HG03439 (cell line): ENCODE results near the gene MAGEB1.

Experiments
- ATAC-seq: cut with Tn5 transposase; IDR thresholded peaks from one replicate; pipeline ENCODE4 v1.9.1; 2021; ENCODE audit warnings: mild to moderate bottlenecking, moderate library complexity; ENCODE audit not compliant: unreplicated experiment

MAGEB1 gene, protein sequence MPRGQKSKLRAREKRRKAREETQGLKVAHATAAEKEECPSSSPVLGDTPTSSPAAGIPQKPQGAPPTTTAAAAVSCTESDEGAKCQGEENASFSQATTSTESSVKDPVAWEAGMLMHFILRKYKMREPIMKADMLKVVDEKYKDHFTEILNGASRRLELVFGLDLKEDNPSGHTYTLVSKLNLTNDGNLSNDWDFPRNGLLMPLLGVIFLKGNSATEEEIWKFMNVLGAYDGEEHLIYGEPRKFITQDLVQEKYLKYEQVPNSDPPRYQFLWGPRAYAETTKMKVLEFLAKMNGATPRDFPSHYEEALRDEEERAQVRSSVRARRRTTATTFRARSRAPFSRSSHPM

DNA sequence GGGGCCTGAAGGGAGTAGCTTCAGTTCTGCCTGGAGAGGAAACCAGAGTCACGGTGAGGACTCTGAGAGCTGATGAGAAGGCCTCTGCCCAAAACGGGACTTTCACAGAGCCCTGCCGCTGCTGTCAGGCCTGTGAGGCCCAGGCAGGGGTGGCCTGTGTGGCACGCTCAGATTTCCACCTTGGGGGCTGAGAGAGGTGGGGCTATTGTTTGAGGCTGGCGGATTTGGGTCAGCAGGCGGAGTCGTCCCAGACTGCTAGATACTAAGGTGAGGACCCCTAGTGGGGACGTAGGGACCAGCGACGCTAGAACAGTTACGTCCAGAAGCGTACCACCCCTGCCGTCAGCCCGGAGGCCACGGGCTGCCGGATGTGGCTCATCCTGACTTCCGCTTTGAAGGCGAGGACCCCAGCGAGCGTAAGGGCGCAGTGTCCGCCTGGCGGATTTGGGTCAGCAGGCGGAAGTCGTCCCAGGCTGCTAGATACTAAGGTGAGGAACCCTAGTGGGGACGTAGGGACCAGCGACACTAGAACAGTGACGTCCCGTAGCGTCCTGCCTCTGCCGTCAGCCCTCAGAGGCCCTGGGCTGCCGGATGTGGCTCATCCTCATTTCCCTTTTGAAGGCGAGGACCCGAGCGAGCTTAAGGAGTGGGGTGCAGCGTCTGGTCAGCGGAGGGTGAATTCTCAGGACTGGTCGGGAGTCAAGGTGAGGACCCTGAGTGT is at the start of gene MAGEB1:
Gene MAGEB1 (plus strand): TSS at position 378 of the 721 bp plus-strand sequence. CDS start 3,348 bp downstream, outside the sequence.
- ATAC-seq: no peak

DNA sequence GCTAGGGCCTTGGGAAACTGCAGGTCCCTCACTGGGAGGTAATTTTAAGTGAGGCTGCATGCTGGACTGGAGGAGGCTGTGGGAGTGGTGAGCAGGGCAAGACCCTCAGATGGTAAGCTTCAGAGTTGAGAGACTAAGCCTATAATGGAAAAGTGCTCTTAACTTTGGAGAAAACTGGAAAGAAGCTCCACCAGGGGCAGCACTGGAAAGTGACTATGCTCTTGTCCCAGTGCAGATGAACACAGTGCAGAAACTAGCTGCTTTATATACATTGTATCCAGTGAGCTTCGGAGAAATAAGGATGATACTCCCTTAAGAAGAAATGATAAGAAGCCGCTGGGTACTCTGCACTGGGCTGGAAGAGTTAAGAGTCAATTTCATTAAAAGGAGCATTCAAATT is 34.8 kb upstream of the MAGEB1 start:
- no peak for ATAC-seq

DNA sequence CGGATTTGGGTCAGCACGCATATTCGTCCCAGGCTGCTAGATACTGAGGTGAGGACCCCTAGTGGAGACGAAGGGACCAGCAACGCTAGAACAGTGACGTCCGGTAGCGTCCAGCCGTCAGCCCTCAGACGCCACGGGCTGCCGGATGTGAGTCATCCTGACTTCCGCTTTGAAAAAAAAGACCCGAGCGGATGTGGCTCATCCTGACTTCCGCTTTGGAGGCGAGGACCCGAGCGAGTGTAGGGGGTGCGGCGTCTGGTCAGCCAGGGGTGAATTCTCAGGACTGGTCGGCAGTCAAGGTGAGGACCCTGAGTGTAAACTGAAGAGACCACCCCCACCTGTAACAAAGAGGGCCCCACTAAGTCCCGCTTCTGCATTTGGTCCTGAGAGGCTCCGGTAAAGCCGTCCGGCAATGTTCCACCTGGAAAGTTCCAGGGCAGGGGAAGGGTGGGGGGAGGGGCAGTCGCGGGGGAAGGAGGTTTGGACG is 31.5 kb upstream of the MAGEB1 start, which contains the start of gene MAGEB2:
Gene MAGEB2 (plus strand): TSS at position 207 of the 487 bp plus-strand sequence. CDS start 3,018 bp downstream, outside the sequence.
- ATAC-seq: no peak

DNA sequence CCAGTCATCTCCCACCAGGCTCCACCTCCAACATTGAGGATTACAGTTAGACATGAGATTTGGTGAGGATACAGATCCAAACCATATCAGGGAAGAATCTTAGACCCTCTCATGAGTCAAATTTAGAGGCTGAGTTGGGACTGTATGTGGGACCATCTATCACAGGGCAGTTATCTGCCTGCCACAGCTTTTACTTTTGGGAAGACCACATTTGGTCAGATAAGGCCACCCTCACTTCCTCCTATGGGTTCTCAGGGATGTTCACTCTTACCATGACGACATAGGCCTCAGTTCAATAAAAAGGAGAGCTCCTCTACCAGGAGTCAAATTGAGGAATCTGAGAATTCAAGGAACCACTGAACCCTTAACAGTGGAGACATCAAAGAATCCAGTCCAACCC is 29.5 kb upstream of the MAGEB1 start:
- ATAC-seq: no peak

DNA sequence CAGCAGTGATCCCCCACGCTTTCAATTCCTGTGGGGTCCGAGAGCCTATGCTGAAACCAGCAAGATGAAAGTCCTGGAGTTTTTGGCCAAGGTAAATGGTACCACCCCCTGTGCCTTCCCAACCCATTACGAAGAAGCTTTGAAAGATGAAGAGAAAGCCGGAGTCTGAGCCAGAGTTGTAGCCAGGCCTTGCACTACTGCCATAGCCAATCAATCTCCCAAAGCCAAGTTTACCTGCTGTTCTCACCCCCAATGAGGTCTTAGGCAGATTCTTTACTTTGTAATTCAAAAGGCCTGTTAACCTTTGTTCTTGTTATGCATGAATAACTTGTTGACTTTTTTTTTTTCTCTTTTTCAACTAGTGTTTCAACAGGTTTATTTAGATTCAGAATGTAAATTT is 27.6 kb upstream of the MAGEB1 start:
- ATAC-seq: no peak

DNA sequence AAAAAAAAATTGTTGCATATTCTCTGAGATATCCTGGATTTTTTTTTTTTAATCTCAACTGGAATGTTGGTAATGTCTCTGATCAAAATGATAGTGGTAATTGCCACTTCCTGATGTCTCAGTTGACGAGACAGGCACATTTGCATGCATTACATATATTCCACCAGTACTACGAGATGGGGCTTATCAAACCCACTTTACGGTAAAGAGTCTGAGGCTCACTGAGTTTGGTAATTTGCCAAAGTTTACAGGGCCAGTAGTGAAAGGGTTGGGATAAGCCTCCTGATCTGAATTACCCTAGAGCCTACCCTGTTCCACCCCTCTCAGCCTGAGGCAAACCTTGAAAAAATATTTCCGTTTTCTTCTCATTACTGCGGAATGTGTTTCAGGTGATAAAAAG is 26.3 kb upstream of the MAGEB1 start:
- no peak for ATAC-seq

DNA sequence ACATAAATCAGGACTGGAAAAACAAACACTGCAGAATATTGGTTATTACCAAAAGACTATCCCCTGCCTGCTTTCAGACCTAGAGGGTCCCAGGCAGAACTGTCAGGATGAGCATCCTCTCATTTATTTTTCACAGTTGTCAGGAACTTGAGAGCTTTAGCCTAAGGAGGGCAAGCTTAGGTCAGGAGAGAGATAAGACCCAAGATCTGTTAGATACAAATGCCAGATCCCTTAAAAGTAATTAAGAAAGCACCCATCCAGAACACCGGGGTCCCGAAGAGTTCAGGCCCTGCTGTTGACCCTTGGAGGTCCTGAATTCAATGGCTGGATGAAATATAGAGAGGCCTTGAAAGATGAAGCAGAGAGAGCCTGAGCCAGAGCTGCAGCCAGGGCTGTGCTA is 22.4 kb upstream of the MAGEB1 start:
- no peak for ATAC-seq

DNA sequence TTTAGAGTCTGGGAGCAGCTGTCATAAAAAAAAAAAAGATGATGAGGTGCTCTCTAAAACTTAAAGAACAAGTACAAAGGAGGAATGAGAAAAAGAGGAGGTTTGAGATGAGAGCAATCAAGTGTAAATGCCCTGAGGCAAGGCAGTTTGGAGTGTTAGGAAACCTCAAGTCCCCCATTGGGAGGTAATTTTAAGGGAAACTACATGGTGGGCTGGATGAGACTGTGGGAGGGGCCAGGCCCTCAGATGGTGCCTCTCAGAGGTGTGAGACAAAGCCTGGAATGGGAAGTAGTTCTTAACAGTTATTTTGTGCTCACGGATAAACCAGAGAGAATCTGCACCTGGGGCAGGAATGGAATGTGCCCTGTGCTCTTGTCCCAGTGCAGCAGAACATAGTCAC is 18.4 kb upstream of the MAGEB1 start:
- no peak for ATAC-seq

DNA sequence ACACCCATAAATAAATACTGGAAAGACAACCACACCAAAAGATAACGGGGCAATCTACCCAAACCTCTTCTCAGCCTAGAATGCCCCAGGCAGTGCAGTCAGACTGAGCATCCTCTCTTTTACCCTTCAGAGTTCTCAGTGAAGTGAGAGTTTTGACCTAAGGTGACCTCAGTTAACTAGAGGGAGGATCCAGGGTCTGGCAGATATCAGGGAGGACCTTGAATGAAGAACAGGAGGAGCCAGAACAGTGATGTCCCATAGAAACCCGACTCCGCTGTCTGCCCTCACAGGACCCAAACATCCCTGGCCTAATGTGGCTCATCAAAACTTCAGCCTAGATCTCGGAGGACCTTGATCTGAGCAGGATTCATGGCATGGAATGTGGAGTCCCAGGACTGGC is 16.6 kb upstream of the MAGEB1 start, which contains the start of gene MAGEB3:
Gene MAGEB3 (plus strand): TSS at position 263 of the 400 bp plus-strand sequence. CDS start 5,268 bp downstream, outside the sequence.
- no peak for ATAC-seq

DNA sequence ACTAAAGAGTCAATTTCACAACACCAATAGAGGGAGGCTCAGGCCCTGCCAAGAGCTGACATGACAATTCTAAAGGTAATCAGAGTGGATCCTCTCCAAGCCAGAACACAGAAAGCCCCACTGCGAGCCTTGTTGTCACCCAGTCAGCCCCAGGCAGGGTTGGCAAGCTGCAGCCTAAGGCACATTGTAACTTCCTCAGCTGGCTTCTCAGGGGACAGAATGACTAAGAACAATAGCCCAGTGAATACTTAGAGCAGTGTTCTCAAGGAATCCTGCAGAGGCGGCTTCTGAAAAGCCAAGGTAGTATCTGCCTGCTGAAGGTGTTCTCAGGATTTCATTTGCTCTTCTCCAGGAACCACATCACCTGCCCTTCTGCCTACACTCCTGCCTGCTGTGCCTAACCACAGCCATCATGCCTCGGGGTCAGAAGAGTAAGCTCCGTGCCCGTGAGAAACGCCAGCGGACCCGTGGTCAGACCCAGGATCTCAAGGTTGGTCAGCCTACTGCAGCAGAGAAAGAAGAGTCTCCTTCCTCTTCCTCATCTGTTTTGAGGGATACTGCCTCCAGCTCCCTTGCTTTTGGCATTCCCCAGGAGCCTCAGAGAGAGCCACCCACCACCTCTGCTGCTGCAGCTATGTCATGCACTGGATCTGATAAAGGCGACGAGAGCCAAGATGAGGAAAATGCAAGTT is 5.1 kb upstream of the MAGEB1 start, which contains the start of gene MAGEB4:
Gene MAGEB4 (plus strand): TSS at position 277 of the 692 bp plus-strand sequence. CDS start 136 bp downstream, at position 413.
- no peak for ATAC-seq

DNA sequence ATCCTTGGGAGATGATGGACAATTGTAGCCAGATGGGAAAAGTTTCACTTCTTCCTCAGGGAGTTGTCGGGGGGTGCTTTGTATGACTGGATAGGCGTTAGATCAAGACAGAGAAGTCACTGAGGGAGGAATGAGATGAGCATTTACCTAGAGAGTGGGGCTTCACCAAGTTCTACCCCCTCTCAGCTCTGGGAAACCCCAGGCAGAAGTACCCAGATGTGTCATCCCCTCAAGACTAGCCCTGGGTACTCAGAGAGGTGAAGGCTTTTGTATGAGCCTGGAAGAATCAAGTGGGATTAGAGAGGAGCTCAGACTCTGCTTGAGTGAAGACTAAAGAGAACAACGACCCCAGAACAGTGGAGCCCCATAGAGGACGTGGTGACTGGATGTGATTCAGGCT is 1.9 kb downstream of the MAGEB1 start:
- ATAC-seq: peak; percentile 71

DNA sequence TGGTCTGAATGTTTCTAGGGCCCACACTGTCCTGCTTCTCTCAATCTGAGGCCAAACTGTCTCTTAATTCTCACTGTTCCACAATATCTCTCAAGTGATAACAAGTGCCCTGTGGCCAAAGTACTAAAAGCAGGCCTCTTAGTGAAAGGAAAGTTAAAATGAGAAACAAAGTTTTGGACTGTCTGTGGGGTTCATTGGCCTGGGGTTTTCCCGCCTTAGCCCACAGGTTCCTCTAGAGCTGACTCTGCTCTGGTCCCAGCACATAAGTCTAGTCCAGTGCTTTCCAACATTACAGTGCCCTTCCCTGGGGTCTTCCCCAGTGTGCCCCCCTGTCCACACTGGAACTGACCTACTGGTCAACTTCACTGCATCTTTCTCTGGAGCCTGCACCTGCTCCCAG is 6.3 kb downstream of the MAGEB1 start:
- ATAC-seq: no peak

DNA sequence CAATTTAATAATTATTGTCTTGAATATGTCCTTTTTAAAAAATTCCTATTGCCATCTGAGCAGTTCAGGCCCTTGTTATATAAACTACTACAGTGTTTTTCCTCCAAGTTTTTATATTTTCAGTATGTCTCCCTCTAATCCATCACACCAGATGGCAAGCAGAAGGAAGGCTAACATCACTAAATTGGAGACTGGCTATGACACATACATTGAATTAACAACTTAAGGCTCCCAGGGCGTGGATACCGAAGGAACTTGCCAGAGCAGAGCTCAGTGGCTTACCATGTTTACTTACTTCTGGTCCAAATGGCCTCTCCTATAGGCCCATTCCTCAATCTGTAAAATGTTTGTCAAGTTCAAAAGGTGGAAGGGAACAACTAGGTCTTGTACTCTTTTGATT is 13.0 kb downstream of the MAGEB1 start:
- ATAC-seq: no peak

DNA sequence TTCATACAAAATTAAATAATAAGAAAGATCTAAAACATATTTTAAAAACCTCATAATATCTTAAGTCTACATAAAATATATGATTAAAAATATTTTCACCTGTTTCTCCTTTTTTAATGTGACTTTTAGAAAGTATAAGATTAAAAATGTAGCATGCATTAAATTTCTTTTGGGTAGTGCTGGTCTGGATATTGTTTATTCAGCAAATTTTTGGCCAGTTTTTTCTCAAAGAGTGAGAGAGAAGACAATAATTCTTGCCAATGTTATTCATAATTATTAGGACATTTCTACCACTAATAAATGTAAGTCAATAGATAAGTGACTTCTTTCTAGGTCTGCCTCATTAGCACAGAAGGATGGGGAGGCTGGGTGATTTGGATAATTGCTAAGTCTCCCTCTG is 14.1 kb downstream of the MAGEB1 start:
- ATAC-seq: no peak

DNA sequence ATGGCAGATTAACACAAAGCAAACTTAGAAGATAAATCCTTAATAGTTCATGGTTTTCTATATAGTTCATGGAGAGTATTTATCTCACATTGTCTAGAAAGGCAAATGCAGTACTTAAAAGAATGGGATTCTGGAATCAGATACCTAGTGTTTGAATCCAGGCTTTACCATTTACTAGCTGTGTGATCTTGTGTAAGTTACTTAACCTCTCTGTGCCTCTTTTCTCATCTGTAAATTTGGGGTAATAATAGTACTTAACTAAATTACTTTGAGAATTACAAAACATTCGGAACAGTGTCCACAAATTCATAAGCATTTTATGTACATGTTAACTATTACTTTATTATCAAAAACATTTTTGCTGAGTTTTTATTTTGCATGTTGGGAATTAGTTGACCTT is 15.8 kb downstream of the MAGEB1 start:
- ATAC-seq: no peak

DNA sequence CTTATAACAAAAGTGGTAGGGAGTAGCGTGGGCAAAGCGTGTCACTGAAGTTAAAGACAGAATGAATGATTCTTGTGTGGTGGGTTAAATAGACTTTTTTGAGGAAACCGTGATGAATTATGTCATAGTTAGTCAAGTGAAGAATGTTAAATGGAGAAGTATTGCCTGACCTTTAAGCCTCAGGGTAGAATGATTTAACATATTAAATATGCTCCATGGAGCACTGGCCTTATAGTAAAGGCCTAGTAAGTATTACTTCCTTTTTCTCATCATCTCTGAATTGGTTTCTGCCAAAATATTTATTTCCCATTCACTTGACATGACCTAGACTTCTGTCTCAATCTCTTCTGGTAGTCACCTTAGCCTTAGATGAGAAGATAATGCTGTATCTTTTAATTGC is 23.7 kb downstream of the MAGEB1 start:
- no peak for ATAC-seq

DNA sequence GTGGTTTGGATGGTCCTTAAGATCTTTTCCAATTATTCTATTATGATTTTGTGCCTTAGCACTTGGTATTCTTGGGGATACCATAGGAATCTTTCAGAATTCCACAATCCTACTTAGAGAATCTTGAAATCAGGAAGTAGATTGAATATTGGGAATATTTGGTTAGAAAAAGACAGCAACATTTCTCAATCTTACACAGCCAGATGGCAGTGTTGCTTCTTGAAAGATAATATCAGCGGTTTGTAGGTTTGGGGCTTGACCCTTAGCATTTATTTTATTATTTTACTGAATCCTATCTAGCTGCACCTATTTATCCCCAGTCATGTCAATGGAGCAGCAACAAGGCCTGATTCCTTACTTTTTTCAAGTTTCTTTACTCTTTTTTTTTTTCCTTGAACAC is 28.6 kb downstream of the MAGEB1 start:
- no peak for ATAC-seq

DNA sequence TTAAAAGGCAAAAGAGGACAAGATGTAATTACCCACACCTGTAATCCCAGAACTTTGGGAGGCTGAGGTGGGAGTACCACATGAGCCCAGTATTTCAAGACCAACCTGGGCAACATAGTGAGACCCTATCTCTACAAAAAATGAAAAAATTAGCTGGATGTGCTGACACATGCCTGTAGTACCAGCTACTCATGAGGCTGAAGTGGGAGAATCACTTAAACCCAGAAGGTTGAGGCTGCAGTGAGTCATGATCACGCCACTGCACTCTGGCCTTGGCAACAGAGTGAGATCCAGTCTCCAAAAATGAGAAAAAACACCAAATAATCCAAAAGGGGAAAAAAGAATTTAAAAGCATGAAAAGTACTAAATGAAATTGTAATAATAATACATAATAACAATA is 31.4 kb downstream of the MAGEB1 start:
- ATAC-seq: no peak

DNA sequence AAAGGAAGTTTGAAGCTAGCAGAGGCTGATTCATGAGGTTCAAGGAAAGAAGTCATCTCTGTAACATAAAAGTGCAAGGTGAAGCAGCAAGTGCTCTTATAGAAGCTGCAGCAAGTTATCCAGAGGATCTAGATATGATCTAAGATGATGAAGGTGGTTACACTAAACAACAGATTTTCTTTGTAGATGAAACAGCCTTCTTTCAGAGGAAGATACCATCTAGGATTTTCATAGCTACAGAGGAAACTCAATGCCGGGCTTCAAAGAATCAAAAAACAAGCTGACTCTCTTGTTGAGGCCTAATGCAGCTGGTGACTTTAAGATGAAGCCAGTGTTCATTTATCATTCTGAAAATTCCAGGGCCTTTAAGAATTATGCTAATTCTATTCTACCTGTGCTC is 33.5 kb downstream of the MAGEB1 start:
- ATAC-seq: no peak

DNA sequence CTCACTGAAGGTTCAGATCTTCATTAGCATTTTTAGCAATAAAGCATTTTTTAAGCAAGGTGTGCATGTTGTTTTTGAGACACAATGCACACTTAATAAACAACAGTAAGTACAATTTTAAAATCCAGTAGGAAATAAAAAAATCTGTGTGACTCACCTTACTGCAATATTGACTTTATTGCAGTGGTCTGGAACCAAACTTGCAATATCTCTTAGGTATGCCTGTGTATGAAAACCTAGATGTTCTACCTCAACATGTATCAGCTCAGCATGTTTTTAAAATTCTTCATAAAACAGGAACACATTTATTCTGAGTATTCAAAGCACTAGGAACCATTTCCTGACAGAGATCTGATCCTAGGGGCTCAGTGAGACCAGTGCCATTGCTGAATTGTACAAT is 35.6 kb downstream of the MAGEB1 start:
- no peak for ATAC-seq

DNA sequence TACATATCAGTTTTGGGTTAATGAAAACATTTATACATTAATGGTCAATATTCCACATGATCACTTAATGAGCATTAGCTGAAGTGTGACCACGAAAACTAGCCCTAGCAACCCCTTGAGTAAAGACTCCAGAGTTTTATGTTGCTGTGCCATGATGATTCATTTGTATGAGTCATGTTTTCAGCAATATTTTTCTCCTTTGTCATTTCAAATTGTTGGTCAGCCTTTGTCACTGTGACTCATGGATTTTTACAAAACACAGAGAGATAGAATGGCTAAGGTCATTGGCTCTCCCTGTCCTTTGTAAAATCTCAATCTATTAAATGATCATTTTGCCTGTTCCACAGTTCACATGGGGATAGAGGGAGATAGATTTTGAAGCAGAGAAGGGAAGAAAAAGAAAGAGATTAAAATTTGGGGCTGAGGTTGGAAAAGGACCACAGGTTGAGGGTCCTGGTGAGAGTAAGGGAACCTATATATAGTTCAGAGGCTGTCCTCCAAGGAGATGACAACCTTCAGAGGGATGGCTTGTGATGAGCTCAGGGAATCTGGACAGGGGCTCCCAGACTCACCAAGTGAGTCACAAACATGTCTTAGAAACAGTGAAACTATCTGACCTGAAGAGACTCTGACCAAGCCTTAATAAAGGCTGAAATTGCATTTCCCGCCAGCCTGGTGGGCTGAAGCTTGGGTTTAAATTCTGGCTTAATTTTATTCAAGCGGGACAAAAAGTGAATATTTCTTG is 36.7 kb downstream of the MAGEB1 start:
- no peak for ATAC-seq
